Upper lobe of left lung (tissue), 6 donors: ENCODE measurements around the gene KMT2B. TPM values are rescaled to one million over a fixed set of nuclear protein-coding genes. Genes with fewer than 3 reads are reported as not detected.

Source experiments
- ATAC-seq, 2 donors: fragments of 200-7000 bp; cut with Tn5 transposase; one replicate each; pipeline ENCODE4 v1.9.1; 2022; ENCODE audit warnings: mild to moderate bottlenecking in 2 of 2, moderate library complexity in 2 of 2; ENCODE audit not compliant: low FRiP score in 2 of 2
- DNase-seq, 2 donors: peaks; one replicate each; pipeline ENCODE4 v3.0.0-alpha.2; 2019 to 2020
- H3K27ac ChIP-seq, 4 donors: fragments of 200-600 bp; sonication (generic); one replicate each; pipeline ENCODE4 v1.5.1; 2016 to 2019
- H3K27me3 ChIP-seq, 4 donors: fragments of 200-600 bp; sonication (generic); one replicate each; pipeline ENCODE4 v1.5.1; 2017 to 2019
- H3K36me3 ChIP-seq, 4 donors: fragments of 200-600 bp; sonication (generic); one replicate each; pipeline ENCODE4 v1.5.1; 2016 to 2019
- H3K4me1 ChIP-seq, 4 donors: fragments of 200-600 bp; sonication (generic); one replicate each; pipeline ENCODE4 v1.5.1; 2018 to 2019
- H3K4me3 ChIP-seq, 4 donors: fragments of 200-600 bp; sonication (generic); one replicate each; pipeline ENCODE4 v1.5.1; 2017 to 2019; ENCODE audit warnings: mild to moderate bottlenecking in 2 of 4, moderate library complexity in 1 of 4
- H3K9me3 ChIP-seq, 4 donors: fragments of 200-600 bp; sonication (generic); one replicate each; pipeline ENCODE4 v1.5.1; 2018 to 2019
- EP300 ChIP-seq, 4 donors: sonication (generic); formaldehyde crosslinking; IDR thresholded peaks; one replicate each; pipeline ENCODE4 v1.5.1; 2017; ENCODE audit warnings: antibody characterized with exemption in 4 of 4, control low read depth in 2 of 4
- POLR2A ChIP-seq, 4 donors: fragments of 450-650 bp; IDR thresholded peaks; one replicate each; pipeline ENCODE4 v1.5.1; 2016 to 2017; ENCODE audit warnings: antibody characterized with exemption in 4 of 4, mild to moderate bottlenecking in 2 of 4
- POLR2AphosphoS5 ChIP-seq, 2 donors: sonication (generic); formaldehyde crosslinking; IDR thresholded peaks; one replicate each; pipeline ENCODE4 v1.5.1; 2017; ENCODE audit warnings: antibody characterized with exemption in 2 of 2
- WGBS, 2 donors: methylation state at CpG; one replicate each; pipeline ENCODE4 v1.1.5; 2017 to 2018; 5-methylcytosine and 5-hydroxymethylcytosine counted together
- total RNA-seq, 6 donors: library from RNA; depleted of rRNA in 4 of 6; stranded (reverse); fragments of >200 nt in 4 of 6; gene quantifications; one replicate each; pipeline versions ENCODE4 v1.1.0 to v1.2.1, GENCODE V29; 2016 to 2021
- TF ChIP-seq, protein P1 (sequence below), 6 experiments: fragments of 450-650 bp in 4 of 6; fragments of 200-600 bp in 2 of 6; sonication (generic) in 2 of 6; IDR thresholded peaks; one replicate each; pipeline ENCODE4 v1.5.1; 2016 to 2019; ENCODE audit warnings: antibody characterized with exemption in 6 of 6
- donor health status: DM: no; HTN: no; CAD: no; lungs with moderate emphysema.
- donor health status: DM: no; HTN: yes; CAD: no; lungs with severe emphysema.

Gene KMT2B
- total RNA-seq, 6 donors from 2014 or later: 23.3 to 70.2 (median 37.3) TPM

DNA sequence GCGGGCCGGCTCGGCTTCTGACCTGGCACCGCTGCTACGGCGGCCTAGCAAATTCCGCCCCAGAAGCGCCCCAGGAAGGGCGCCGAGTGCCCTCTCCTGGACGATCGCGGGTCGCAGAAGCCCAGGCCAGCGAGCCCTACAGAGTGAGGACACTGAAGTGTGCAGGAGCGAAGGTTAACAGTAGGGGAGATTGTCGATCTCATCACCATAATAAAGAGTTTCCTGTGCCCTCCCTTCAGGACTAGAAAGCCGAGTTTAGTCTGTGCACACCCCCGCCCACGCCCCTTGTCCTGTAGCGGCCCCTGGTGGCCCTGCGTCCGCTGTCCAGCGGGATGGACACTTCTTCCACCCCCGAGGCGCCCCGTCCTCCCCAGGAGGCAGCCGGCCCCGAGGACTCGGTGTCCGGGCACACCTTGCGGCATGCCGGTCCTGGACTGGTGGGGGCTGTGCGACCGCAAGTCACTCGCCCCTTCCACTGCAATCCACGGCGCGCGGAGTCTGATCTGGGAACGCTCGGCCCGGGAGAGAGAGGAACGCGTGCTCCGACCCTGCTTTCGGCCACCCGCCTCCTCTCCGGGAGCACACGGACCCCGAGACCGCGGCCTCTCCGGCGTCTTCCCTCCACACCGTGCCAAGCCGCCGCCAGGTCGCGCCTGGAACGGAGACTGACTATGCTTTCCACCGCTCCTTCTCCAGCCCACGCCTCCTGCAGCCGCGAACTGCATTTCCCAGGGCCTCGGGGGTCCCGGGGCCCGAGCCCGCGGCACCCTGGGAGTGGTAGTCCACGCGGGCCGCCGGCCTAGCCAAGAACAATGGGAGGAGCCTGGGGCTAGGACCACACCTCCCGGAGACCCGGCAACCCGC is 770 bp upstream of the KMT2B start:
- H3K27me3 ChIP-seq: no peaks in the 10 kb centered on the region
- 0 to 1% methylated on average over 3 to 59 of the region's 77 CpGs for WGBS, 2 donors
- peaks cover 14 to 45% (median 28%) of the 10 kb centered on the region in 4 donors for H3K4me1 ChIP-seq
- DNase-seq: peak; percentile 97 to 98
- H3K4me3 ChIP-seq: peak overlapping the region; percentile 64 to 99 (median 90)
- peaks cover under 1 to 24% (median 18%) of the 10 kb centered on the region in 4 donors for H3K36me3 ChIP-seq
- peak overlapping the region; percentile 84 to 97 (median 92) for H3K27ac ChIP-seq
- TF ChIP-seq, protein P1, sequence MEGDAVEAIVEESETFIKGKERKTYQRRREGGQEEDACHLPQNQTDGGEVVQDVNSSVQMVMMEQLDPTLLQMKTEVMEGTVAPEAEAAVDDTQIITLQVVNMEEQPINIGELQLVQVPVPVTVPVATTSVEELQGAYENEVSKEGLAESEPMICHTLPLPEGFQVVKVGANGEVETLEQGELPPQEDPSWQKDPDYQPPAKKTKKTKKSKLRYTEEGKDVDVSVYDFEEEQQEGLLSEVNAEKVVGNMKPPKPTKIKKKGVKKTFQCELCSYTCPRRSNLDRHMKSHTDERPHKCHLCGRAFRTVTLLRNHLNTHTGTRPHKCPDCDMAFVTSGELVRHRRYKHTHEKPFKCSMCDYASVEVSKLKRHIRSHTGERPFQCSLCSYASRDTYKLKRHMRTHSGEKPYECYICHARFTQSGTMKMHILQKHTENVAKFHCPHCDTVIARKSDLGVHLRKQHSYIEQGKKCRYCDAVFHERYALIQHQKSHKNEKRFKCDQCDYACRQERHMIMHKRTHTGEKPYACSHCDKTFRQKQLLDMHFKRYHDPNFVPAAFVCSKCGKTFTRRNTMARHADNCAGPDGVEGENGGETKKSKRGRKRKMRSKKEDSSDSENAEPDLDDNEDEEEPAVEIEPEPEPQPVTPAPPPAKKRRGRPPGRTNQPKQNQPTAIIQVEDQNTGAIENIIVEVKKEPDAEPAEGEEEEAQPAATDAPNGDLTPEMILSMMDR (IDR thresholded peaks at IDR 0.05): peak; percentile 85 to 98 (median 93)
- TF ChIP-seq EP300 (IDR thresholded peaks at IDR 0.05) (no peak), POLR2A (IDR thresholded peaks at IDR 0.05) (peak in 2 of 4 donors; percentile 29 to 49), POLR2AphosphoS5 (IDR thresholded peaks at IDR 0.05) (peak; percentile 26 to 30)
- H3K9me3 ChIP-seq: no peaks in the 10 kb centered on the region
- peak; percentile 96 to 97 for ATAC-seq

DNA sequence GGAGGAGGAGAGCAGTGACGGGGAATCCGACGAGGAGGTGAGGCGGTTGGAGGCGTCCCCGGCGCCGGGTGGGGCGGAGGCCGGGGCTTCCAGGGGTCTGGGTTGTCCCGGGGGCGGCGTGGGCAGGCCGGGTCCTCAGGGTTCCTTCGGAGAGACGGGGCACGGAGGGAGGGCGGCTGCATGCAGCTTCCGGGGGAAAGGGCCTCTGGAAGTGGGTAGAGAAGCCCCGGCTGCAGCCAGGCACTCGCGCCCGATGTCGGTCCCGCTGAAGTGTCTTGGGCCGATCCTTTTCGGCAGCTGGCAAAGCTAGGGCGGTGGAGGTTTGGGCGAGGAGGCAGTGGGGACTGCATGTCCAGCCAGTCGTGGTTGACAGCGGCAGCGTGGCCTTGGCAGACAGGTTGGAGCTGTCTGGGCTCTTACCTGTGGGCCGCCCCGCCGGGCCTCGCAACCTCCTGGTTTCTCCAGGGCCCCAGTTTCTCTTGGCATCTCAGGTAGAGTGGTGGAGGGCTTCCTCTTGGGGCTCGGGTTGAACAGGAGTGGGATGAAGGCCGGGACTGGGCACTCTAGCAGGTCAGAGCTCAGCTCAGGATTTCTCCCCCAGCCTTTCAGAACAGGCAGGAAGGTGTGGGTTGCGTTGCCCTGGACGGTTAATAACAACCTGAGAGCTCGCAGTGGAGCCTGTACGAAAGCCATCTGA is 690 bp downstream of the KMT2B start:
- no peak for TF ChIP-seq EP300 (IDR thresholded peaks at IDR 0.05)
- TF ChIP-seq, protein P1 (IDR thresholded peaks at IDR 0.05): no peak
- TF ChIP-seq POLR2AphosphoS5 (IDR thresholded peaks at IDR 0.05): no peak
- TF ChIP-seq POLR2A (IDR thresholded peaks at IDR 0.05): no peak
- ATAC-seq (no peak), DNase-seq (peak; percentile 35 to 93)
- peaks cover 14 to 39% (median 33%) of the 10 kb centered on the region in 4 donors for H3K36me3 ChIP-seq
- H3K27me3 ChIP-seq: no peaks in the 10 kb centered on the region
- peaks cover 14 to 45% (median 28%) of the 10 kb centered on the region in 4 donors for H3K4me1 ChIP-seq
- H3K27ac ChIP-seq: peak overlapping the region; percentile 88 to 97 (median 92)
- 1 to 2% methylated on average over 13 to 42 of the region's 42 CpGs for WGBS, 2 donors
- H3K9me3 ChIP-seq: no peaks in the 10 kb centered on the region
- H3K4me3 ChIP-seq: peak overlapping the region; percentile 64 to 99 (median 88)

DNA sequence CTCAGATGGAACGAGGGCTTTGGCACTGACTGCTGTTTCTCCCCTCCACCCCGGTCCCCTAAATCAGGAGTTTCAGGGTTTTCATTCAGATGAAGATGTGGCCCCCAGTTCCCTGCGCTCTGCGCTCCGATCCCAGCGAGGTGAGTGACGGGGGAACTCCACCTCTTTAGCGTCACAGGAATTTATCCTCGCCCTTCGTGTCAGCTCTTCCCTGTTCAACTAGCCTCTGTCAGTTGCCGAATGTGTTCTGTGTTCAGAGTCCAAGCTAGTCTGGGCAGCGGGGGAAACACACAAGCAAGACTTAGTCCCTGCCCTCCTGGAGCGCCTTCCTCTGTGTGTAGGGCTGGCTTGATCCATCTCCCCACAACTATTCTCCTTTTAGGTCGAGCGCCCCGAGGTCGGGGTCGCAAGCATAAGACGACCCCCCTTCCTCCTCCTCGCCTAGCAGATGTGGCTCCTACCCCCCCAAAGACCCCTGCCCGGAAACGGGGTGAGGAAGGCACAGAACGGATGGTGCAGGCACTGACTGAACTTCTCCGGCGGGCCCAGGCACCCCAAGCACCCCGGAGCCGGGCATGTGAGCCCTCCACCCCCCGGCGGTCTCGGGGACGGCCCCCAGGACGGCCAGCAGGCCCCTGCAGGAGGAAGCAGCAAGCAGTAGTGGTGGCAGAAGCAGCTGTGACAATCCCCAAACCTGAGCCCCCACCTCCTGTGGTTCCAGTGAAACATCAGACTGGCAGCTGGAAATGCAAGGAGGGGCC is 1.8 kb downstream of the KMT2B start:
- Histone ChIP-seq H3K36me3 (peaks cover 23 to 49% (median 44%) of the 10 kb centered on the region in 4 donors), H3K4me1 (peaks cover 14 to 45% (median 28%) of the 10 kb centered on the region in 4 donors), H3K4me3 (peak overlapping the region in 2 of 4 donors; percentile 64 to 90), H3K27me3 (no peaks in the 10 kb centered on the region), H3K9me3 (no peaks in the 10 kb centered on the region), H3K27ac (peak overlapping the region in 1 of 4 donors; percentile 97)
- TF ChIP-seq POLR2AphosphoS5 (IDR thresholded peaks at IDR 0.05) (no peak), POLR2A (IDR thresholded peaks at IDR 0.05) (no peak), EP300 (IDR thresholded peaks at IDR 0.05) (no peak)
- TF ChIP-seq, protein P1 (IDR thresholded peaks at IDR 0.05): no peak
- 87 to 92% methylated on average over 27 of the region's 32 CpGs for WGBS, 2 donors
- peak in 1 of 2 donors; percentile 78 for DNase-seq
- ATAC-seq: no peak

DNA sequence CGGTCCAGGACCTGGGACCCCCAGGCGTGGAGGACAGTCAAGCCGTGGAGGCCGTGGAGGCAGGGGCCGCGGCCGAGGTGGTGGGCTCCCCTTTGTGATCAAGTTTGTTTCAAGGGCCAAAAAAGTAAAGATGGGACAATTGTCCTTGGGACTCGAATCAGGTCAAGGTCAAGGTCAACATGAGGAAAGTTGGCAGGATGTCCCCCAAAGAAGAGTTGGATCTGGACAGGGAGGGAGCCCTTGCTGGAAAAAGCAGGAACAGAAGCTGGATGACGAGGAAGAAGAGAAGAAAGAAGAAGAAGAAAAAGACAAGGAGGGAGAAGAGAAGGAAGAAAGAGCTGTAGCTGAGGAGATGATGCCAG is 2.3 kb downstream of the KMT2B start:
- no peak overlapping the region for H3K4me3 ChIP-seq
- 91 to 93% methylated on average over 9 of the region's 9 CpGs for WGBS, 2 donors
- ATAC-seq (no peak), DNase-seq (no peak)
- H3K27ac ChIP-seq: no peak overlapping the region
- H3K9me3 ChIP-seq: no peaks in the 10 kb centered on the region
- H3K36me3 ChIP-seq: peaks cover 29 to 55% (median 49%) of the 10 kb centered on the region in 4 donors
- H3K27me3 ChIP-seq: no peaks in the 10 kb centered on the region
- peaks cover 14 to 43% (median 28%) of the 10 kb centered on the region in 4 donors for H3K4me1 ChIP-seq
- TF ChIP-seq POLR2A (IDR thresholded peaks at IDR 0.05) (no peak), EP300 (IDR thresholded peaks at IDR 0.05) (no peak), POLR2AphosphoS5 (IDR thresholded peaks at IDR 0.05) (no peak)
- TF ChIP-seq, protein P1 (IDR thresholded peaks at IDR 0.05): no peak
